Mononuclear cell (primary cell): Measurements from ENCODE around the gene GPATCH8. TPM values are rescaled to one million over a fixed set of nuclear protein-coding genes. Genes with fewer than 3 reads are reported as not detected.
"Not testable (repeated sequence)": the region's sequence is repeated elsewhere in the genome, so short reads cannot be mapped to it uniquely, and the experiment has no call there.

Source experiments
- H3K27me3 ChIP-seq: 2 replicates; pipeline ENCODE4 v1.6.0; 2011; ENCODE audit warnings: low read length, control low read depth; ENCODE audit not compliant: insufficient read depth
- H3K4me1 ChIP-seq: 2 replicates; pipeline ENCODE4 v1.5.1; 2011; ENCODE audit warnings: mild to moderate bottlenecking, low read length, control low read depth; ENCODE audit not compliant: insufficient read depth
- H3K4me3 ChIP-seq: 2 replicates; pipeline ENCODE4 v1.5.1; 2011; ENCODE audit warnings: mild to moderate bottlenecking, low read length, moderate library complexity
- H3K9me3 ChIP-seq: 2 replicates; pipeline ENCODE4 v1.5.1; 2011; ENCODE audit warnings: low read depth, mild to moderate bottlenecking, control low read depth, low read length
- total RNA-seq: library from RNA; depleted of rRNA; stranded (reverse); fragments of >200 nt; gene quantifications from one replicate; pipeline ENCODE4 v1.2.3, GENCODE V29; 2012

Gene GPATCH8
- total RNA-seq, 1 donor = 72.9 TPM

DNA sequence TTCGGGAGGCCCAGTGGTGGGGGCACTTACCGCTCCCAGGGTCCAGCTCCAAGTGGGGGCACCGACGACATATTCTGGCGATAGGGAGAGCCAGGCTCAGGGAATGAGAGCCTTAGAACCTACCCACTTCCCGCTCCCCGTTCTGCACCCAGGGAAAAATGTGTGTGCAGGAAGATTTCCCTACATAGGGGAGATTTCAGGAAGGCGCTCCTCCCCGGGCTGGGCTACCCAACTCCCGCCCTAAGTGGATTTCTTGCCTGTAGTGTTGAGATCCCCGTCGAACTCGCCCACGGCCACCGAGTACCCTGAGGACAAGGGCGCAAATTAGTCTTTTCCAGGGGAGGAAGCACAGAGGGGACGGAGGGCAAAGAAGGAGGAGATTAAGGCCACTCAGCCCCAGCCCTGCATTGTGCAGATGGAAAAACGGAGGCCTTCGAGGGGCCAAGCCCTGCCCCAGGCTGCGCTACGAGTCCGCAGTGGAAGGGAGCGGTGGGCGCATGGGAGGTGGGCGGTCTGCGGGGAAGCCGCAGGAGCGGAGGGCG is 118.9 kb downstream of the GPATCH8 start:
- peaks cover 18% of the 10 kb centered on the region for H3K4me1 ChIP-seq
- H3K4me3 ChIP-seq = no peak overlapping the region
- H3K9me3 ChIP-seq = no peaks in the 10 kb centered on the region
- peaks cover 14% of the 10 kb centered on the region for H3K27me3 ChIP-seq

DNA sequence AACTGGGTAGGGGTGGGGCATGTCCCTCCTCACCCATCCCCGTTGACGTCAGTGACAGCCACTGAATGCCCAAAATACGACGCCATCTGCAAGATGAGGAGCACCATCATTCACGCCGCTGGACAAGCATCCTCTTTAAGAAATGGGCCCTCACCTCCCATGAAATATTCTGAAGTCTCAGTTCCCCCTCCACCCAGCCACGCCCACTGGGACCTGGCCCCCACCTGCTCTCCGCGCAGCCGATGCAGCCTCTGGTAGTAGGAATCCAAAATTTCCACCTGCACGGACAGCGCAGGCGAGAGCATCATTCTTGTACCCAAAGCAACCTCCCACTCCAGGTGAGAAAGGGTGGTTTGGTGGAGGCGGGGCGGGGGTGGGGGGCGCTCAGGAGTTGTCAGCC is 119.3 kb downstream of the GPATCH8 start:
- Histone ChIP-seq H3K27me3 (peaks cover 14% of the 10 kb centered on the region), H3K9me3 (no peaks in the 10 kb centered on the region), H3K4me3 (no peak overlapping the region), H3K4me1 (peaks cover 17% of the 10 kb centered on the region)

DNA sequence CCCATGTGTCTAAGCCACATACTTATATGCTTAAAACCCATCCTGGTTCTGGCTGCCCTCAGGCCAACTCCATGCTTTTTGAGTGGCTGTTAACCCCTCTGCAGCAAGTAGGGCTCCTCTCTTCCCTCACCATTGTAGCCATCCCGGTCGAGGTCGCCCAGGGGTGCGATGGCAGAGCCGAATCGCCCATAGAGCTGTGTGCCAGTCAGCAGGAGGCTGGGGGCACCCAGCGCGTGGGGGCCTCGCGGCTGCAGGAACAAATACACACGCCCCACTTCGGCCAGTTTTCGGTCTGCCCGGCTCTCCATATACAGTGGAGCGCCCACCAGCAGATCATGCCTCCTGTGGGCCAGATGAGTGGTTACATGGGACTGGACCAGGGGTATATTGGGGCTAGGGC is 119.8 kb downstream of the GPATCH8 start:
- Histone ChIP-seq H3K4me1 (peaks cover 17% of the 10 kb centered on the region), H3K27me3 (peaks cover 14% of the 10 kb centered on the region), H3K4me3 (no peak overlapping the region), H3K9me3 (no peaks in the 10 kb centered on the region)

DNA sequence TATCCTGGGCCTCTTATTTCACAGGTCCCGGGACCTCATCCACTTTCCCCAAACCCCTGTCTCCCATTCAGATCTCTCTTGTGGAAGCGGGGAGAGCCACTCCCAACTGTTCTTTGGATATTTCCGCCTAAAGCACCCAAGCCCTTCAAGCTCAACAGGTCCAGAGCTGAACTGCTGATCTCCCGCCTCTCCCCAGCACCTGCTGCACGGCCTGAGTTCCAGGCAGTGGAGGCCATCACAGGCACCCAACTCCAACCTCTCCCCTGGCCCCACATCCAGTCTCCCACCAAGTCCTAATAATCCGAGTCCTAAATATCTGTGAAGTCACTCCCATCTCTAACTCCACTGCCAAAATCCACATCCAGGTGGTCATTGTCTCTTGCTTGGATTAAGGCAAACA is 120.3 kb downstream of the GPATCH8 start:
- Histone ChIP-seq H3K27me3 (peaks cover 14% of the 10 kb centered on the region), H3K9me3 (no peaks in the 10 kb centered on the region), H3K4me3 (no peak overlapping the region), H3K4me1 (peaks cover 17% of the 10 kb centered on the region)

DNA sequence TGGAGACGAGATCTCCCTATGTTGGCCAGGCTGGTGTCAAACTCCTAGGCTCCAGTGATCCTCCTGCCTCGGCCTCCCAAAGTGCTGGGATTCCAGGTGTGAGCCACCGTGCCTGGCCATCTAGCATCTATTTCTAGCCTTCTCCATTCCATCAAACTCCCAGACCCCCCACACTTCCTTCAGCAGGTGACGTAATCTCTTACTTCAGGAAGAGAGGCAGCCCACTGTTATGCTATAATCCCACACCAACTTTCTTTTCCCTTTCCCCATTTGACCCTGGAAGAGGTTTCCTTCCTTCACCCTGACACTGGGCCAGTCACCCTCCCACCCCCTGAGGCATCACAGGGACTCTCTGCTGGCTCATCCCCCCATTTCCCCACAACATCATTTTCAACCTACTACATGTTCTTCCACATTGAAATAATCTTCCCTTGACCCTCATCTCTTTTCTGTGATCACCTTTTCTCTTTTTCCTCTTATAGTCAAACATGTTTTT is 121.3 kb downstream of the GPATCH8 start:
- no peak overlapping the region for H3K4me3 ChIP-seq
- no peaks in the 10 kb centered on the region for H3K9me3 ChIP-seq
- H3K4me1 ChIP-seq = peaks cover 17% of the 10 kb centered on the region
- H3K27me3 ChIP-seq = peaks cover 14% of the 10 kb centered on the region

DNA sequence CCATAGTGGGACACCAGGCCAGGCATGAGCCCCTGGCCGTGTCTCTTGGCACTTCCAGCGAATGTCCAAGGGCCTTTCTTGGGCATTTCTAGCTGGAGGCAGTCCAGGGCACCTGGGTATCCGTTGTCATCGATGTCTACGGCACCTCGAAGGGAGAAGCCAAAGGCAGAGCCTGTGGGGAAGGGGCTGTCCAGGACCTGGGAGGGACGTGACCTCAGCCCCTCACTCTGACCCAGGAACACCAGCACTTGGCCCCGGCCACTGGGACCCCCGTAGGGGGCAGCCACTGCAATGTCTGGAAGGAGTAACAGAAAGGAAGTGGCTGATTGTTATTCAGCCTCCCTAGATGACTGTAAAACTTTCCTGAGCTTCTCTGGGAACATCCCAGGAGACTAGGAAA is 122.4 kb downstream of the GPATCH8 start:
- Histone ChIP-seq H3K27me3 (peaks cover 4% of the 10 kb centered on the region), H3K4me3 (no peak overlapping the region), H3K9me3 (no peaks in the 10 kb centered on the region)

DNA sequence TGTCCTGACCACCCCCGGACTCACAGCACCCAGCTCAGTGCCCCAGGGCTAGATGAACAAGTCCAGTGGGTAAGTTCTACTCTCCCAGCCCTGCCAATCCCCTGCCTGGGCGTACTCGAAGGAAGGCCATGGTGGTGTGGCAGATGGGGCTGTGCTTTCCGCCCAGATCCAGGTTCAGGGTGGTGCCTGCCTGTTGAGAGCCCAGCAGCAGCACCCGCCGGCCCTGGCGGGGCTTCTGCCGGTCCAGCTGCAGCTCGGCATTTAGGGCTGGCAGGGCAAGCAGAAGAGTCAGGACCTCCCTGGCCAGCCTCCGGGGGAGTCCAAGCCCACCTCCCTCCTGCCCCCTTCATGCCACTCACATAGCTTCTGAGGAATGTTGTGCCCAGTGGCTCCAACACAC is 123.3 kb downstream of the GPATCH8 start:
- H3K9me3 ChIP-seq = no peaks in the 10 kb centered on the region
- no peak overlapping the region for H3K4me3 ChIP-seq
- H3K27me3 ChIP-seq = peaks cover 4% of the 10 kb centered on the region
- peaks cover 5% of the 10 kb centered on the region for H3K4me1 ChIP-seq

More for the DNA sequence above, 122.4 kb downstream of the GPATCH8 start:
- peaks cover 11% of the 10 kb centered on the region for H3K4me1 ChIP-seq

DNA sequence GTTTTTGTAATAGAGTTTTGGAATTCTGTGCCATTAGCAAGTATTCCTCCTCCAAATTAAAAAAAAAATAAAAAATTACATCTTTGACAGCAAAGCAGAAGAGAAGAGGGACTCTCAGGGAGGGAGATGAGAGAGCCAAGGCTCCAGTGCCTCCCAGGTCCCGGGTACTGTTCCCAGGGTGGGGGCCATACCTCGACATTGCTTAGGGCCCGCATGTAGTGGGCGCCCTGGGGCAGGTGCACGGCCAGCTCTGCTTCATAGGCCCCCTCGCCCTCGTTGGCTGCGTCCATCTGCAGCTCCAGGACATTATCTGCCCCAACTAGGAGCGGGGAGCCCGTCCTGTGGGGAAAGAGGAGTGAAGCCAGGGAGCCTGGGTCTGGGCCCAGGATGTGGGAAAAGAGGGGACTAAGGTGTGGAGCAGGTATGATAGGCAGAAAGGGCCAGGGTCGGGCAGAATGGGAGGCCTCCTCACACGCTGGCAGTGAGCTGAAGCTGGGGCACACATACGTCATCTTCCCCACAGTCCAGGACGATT is 125.0 kb downstream of the GPATCH8 start:
- H3K4me1 ChIP-seq = no peaks in the 10 kb centered on the region
- no peaks in the 10 kb centered on the region for H3K27me3 ChIP-seq
- H3K4me3 ChIP-seq = no peak overlapping the region
- H3K9me3 ChIP-seq = no peaks in the 10 kb centered on the region

DNA sequence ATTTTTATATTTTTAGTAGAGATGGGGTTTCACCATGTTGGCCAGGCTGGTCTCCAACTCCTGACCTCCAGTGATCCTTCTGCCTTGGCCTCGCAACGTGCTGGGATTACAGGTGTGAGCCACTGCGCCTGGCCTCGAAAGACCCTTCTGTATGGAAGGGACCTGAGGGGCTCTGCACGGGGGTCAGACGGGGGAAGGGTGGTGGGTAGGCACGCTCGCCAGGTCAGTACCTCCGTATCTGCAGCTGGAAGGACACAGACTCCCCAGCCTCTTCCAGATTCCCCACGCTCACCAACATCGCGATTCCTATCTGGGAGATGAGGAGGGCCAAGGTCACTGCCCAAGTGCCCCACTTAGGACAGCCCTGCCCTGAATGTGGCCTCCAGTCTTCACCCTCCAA is 126.4 kb downstream of the GPATCH8 start:
- no peak overlapping the region for H3K4me3 ChIP-seq
- H3K9me3 ChIP-seq = no peaks in the 10 kb centered on the region
- no peaks in the 10 kb centered on the region for H3K27me3 ChIP-seq
- H3K4me1 ChIP-seq = no peaks in the 10 kb centered on the region

DNA sequence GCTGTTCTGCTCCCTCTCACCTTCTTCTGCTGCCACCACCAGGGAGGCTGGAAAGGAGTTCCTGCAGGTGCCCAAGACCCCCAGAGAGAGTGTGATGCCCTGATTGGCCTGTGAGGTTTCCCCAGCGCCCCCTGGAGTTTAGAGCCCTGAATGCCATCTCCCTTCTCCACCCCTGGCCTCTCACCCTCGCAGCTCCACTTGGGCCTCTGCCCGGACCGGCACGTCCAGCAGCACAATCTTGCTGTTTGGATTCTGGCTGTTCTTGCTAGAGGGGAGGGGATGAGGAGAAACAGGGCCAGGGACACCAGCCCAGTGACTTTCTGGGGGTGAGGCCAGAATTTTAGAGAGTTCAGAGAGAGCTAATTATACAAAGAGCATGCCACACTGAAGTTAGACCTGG is 127.1 kb downstream of the GPATCH8 start:
- no peaks in the 10 kb centered on the region for H3K9me3 ChIP-seq
- H3K4me1 ChIP-seq = no peaks in the 10 kb centered on the region
- no peaks in the 10 kb centered on the region for H3K27me3 ChIP-seq
- no peak overlapping the region for H3K4me3 ChIP-seq

DNA sequence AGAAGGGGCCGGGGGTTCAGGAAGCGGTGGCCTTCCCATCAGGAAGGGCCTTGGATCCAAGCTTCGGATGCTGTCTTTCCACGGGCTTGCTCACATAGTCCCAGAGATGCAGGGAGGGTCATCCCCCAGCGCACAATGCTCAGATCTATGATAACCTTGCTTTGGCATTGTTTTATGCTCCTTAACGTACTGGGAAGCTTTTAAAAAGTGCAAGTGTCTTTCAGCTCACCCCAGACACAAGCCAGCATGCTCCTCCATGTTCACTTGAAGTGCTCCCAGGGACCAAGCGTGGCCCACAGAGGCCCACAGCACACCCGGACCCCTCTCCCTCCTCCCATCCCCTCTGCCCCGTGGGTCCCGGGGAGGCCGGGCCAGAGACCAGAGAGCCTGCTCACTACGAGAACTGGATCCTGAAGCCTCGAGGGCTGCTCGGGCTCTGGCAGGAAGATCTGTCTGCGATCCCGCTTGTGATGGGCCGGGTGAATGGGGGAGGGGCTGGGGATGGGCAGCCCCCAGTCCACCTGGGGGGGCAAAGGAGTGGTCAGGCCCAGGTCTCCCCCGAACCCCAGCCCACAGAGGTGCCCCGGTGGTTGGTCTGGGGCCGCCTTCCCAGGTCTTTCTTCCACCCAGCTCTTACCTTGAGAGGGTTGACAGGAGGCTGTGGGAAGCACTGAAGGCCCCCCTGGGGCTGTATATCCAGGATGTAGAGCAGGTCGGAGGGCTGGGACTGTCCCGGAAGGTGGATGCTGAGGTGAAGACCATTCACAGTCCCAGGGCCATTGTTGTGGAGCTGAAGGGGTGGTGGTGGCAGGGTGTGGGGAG is 127.8 kb downstream of the GPATCH8 start:
- peaks cover 2% of the 10 kb centered on the region for H3K27me3 ChIP-seq
- no peak overlapping the region for H3K4me3 ChIP-seq
- no peaks in the 10 kb centered on the region for H3K4me1 ChIP-seq
- H3K9me3 ChIP-seq = no peaks in the 10 kb centered on the region

DNA sequence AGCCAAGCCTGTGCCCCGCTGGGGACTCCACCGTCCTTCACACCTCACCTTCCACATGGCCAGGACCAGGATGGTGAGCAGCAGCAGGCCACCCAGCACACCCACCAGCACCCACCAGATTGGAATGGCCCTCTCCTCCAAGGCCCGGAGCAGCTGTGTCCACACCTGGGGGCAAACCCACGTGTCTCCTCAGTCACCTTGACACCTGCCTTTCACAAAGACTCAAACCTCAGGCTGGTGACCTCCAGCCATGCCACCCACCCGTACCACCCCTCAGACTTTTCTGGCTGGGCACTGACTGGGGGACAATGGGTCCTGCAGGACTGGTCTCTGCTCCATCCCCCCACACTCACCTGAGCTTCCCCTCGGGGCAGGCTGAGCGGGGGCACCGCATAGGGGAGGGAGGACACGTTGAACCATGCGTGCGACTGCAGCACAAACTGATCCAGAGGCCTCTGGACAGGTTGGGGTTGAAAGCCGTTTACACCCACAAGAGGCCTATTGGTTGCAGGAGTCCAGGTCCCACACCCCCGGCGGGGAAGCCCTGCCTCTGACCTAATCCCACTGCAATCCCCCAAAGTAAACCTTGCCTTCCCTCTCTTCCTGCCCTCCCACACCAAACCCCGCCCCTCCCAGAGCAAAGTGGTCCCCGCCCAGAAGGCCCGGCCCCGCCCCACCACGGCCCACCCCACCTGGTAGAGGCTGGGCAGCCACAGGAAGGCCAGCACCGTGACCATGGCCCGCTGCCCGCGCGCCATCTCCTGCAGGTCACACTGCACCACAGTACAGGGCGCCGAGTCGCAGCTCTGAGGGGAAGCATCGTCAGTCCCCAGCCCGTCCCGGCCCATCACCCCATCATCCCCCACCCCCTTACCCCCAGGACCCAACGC is 128.7 kb downstream of the GPATCH8 start:
- Histone ChIP-seq H3K27me3 (peaks cover 2% of the 10 kb centered on the region), H3K4me1 (no peaks in the 10 kb centered on the region), H3K4me3 (no peak overlapping the region), H3K9me3 (no peaks in the 10 kb centered on the region)

DNA sequence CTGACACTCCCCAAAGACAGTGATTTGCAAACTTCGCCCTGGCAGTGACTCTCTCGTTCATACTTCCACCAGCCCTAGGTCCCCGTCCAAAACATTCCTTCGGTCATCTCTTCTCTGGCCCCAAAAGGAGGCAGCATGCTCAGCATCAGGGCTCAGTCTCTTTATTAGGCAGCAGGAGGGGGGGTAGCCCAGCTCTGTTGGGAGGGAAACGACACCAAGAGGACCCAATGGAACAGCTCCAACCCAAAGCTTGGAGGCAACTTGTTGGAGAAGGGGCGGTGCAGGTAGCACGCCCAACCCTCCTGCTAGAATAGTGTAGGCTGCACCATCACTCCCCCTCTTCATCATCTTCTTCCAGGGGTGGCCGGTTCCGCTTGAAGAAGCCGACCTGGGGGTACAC is 131.2 kb downstream of the GPATCH8 start:
- H3K27me3 ChIP-seq = peaks cover 2% of the 10 kb centered on the region
- no peaks in the 10 kb centered on the region for H3K4me1 ChIP-seq
- no peak overlapping the region for H3K4me3 ChIP-seq
- H3K9me3 ChIP-seq = no peaks in the 10 kb centered on the region

DNA sequence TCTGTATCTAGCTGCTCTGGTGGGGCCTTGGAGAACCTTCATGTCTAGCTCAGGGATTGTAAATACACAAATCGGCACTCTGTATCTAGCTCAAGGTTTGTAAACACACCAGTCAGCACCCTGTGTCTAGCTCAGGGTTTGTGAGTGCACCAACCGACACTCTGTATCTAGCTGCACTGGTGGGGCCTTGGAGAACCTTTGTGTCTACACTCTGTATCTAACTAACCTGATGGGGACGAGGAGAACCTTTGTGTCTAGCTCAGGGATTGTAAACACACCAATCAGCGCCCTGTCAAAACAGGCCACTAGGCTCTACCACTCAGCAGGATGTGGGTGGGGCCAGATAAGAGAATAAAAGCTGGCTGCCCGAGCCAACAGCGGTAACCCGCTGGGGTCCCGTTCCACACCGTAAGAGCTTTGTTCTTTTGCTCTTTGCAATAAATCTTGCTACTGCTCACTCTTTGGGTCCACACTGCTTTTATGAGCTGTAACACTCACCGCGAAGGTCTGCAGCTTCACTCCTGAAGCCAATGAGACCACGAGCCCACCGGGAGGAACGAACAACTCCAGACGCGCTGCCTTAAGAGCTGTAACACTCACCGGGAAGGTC is 133.7 kb downstream of the GPATCH8 start:
- not testable (repeated sequence) for H3K27me3 ChIP-seq, H3K4me3 ChIP-seq, H3K4me1 ChIP-seq, H3K9me3 ChIP-seq
